HG02798 (cell line): ENCODE data around the gene CNDP2.

Experiments used
- ATAC-seq: cut with Tn5 transposase; IDR thresholded peaks from one replicate; pipeline ENCODE4 v1.9.1; 2021; ENCODE audit warnings: mild to moderate bottlenecking; ENCODE audit not compliant: unreplicated experiment, poor library complexity

The CNDP2 gene

DNA sequence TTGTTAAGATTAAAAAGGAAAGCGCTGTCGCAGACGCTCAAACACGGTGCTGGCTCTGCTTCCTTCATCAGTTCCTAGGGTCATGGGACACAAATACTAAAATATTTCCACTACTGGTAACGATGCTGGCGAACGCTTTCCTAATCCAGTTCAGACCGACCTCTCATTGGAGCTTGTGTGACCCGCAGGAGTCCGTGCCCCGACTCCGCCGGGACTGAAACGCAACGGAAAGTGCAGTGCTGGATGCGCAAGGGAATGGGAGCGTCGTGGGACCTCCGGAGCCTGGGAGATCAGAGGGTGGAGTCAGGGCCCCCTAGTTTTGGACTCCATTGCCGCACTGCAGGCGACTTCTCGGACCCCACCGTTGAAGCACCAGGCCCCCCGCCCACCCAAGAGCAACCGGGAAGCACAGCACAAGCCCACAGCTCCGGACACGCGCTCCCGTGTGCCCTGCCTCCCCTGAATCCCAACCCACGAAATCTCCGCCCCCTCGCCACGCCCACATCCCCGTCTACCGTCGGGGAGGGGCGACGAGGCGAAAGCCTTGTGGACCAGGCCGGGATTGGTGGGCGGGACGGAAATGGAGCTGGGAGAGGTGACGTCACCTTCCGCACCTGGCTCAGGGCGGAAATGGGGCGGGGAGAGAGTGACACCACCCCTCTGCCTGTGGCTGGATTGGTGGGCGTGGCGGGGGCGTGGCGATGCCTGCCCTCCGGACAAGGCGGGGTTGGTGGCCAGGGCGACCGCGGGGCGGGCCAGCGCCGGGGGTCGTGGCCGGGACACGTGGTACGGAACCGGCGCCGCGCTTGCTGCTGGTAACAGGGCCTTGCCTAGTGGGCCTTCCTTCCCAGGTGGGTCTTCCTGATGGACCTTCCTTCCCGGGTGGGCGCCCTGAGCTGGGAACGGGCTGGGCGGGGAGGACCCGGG lies at the start of gene CNDP2:
Gene CNDP2, plus strand, starts transcription at position 783 of the 927 bp plus-strand sequence. CDS start 3,611 bp downstream, outside the sequence.
- ATAC-seq, result peak; percentile 78

DNA sequence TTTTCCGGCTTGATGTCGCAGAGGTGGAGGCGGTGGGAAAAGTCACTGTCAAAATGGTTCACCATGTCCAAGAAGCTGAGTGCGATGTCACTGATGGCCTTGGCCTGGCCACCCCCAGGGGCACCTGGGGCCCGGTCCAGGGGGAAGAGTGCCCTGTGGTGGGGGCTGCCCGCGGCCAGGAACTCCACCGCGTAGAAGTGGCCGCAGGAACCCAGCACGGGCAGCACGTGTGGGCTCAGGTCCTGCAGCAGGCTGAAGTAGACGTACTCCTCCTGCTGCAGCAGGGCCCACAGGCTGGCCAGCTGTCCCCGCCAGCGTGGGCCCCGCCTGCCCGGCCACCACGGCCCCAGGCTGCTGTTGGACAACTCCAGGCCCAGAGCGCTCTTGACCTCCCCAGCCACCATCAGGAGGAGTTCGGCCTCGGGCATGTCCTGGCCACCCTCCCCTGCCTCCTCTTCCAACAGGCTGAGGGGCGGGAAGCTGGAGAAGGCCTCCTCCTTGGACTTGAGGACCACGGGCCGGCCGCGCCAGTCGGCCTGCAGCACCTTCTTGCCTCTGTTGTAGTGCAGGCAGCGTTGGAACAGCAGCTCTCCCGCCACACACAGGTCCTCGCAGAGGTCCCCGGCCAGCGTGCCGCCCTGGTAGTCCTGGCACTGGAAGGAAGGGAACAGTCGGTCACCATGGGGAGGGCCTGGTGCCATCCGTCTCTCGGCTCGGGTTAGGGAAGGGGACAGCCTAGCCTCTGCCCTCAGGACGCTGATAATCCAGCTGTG lies 49.3 kb upstream of the CNDP2 start:
- ATAC-seq, result no peak

- no peak for ATAC-seq
Measured at GRCh38 chr18:74447404-74448152, 48.6 kb upstream of the CNDP2 start.

GRCh38 chr18:74450626-74451025 lies 45.5 kb upstream of the CNDP2 start:
- ATAC-seq, result no peak

- no peak for ATAC-seq
Measured at GRCh38 chr18:74451148-74451547, 45.0 kb upstream of the CNDP2 start.

- no peak for ATAC-seq
Measured at GRCh38 chr18:74453016-74453566, 43.1 kb upstream of the CNDP2 start.

DNA sequence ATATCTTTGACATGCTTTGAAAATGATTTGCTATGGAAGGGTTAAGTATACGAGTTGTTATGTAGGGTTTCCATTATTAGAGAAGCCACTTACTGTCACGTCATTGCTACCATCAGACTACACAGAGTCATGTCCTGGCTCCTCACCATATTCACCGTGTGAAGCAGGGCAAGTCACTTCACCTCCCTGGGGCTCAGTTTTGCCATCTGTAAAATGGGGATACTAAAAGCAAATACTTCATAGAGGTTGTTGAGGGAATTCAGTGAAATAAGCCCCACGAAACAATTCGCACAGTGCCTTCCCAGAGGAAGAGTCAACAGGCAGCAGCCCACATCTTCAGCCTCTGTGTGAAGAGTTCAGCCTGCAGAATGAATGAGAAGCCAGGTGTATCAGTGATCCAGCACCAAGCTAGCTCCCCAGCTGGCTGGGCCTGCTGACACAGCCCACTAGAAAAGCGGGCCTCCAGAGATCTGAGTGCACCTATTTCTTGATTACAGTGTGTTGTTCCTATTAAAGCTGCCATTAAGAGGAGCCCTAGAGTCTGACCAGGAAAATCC lies 42.4 kb upstream of the CNDP2 start:
- ATAC-seq, result no peak

DNA sequence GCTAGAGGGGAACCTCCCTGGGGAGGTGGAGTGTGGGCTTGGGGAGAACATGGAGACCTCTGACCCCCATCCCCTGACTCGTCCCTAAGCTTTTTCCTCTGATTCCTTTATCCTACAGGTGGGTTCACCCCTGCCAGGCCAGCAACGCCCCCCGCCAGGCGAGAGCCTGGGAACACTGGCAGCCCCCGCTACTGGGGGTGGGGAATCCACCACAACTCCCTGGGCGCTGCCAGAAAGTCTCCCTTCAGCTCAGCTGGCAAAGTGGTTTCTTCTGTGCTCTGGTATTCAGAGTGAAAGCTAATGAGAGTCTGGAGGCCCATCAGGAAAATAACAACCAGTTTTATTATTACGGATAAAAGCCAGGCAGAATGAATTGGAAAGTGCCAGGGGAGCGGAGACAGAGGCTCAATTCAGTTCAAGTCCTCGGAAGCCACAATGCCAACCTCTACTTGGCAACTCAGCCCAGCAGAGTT lies 41.8 kb upstream of the CNDP2 start:
- ATAC-seq, result no peak

GRCh38 chr18:74455386-74455785 lies 40.8 kb upstream of the CNDP2 start:
- no peak for ATAC-seq

DNA sequence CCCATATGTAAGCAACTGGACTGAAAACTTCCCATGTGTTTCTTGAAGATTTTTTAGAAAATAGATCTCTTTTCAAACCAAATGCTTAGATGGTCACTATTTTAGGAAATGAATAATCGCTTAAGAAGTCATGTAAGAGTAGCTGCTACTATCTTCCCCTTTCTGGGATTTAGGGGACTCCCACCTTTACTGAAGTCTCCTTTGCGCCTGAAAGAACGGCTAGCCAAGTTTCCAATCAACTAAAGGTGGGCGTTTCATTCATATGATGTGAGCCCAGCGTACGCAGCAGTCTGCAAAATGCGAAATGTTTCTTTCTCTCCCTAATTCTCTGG lies 40.2 kb upstream of the CNDP2 start:
- ATAC-seq, result no peak

GRCh38 chr18:74456349-74457042 lies 39.7 kb upstream of the CNDP2 start:
- no peak for ATAC-seq

- ATAC-seq, result no peak
Measured at GRCh38 chr18:74457043-74457724, 39.0 kb upstream of the CNDP2 start, which contains the start of gene DIPK1C. Gene DIPK1C (minus strand): TSS chr18:74457308. CDS start chr18:74457259, 49 bp downstream.

GRCh38 chr18:74457725-74458421 lies 38.3 kb upstream of the CNDP2 start:
- no peak for ATAC-seq

DNA sequence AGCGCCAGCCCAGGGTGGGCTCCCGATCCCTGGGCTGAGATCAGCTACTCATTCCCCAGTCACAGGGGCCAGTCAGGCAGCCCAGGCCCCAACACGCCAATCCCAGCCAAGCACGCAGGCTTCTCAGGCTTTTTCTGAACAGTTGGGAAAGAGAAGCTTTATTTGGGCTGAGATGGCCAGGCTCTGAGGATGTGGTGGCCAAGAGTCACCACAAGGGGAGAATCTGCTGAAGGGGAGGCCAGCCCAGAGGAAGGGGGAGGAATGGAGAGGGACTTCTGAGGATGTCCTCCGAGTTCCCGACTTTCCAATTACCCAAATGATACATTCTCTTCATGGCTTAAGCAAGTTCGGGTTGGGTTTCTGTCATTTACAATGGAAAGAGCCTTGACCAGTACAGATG lies 36.3 kb upstream of the CNDP2 start:
- no peak for ATAC-seq

DNA sequence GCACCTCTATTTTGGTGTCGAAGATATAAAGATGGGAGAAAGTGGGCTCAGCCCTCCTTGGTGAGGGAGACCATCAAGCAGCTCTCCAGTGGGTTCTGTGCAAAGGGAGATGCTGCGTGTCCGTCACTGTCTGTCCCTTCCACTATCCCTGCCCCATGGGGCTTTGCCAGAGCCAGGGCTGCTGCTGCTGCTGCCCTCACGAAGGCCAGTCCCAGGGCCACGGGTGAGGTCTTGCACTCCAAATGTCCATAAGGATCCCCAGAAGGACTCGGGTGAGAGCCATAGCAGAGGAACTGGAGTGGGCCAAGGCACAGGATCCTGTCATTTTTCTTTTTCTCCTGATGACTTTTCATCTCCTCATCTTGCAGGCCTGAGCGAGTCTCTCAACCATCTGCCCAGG lies 35.3 kb upstream of the CNDP2 start:
- ATAC-seq, result no peak

GRCh38 chr18:74463254-74463653 lies 32.9 kb upstream of the CNDP2 start:
- no peak for ATAC-seq

DNA sequence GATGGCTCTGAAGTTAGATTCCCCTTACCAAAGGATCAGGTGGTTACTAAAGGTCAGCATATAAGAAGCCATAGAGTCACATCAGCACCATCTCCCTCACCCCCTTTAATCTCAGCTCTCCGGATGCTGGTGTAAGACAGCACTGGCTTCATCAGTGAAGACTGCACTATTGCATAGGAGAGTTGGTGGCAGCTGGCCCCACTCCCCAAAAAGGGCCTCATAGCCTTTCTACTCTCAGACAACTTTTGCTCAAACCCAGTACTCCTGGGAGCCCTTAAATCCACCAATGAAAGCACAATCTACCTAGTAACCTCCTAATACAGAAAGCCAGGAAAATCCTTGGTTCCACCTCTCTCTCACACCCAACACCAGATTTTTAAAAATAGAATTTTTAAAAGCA lies 32.2 kb upstream of the CNDP2 start:
- no peak for ATAC-seq

- ATAC-seq, result no peak
Measured at GRCh38 chr18:74465775-74466174, 30.4 kb upstream of the CNDP2 start.
